Middle frontal gyrus (tissue), 1 donor: ENCODE measurements around the gene SOX8.
A peak's percentile ranks its signal among the peaks of the same experiment; 100 is the strongest.
"Not testable (repeated sequence)": the region's sequence is repeated elsewhere in the genome, so short reads cannot be mapped to it uniquely, and the experiment has no call there.

ENCODE experiments used
- DNase-seq: peaks from one replicate; pipeline ENCODE4 v3.0.0-alpha.2; 2015; ENCODE audit warnings: low spot score; ENCODE audit errors: extremely low spot score

The SOX8 gene

GRCh38 chr16:1025183-1025809 lies 43.7 kb downstream of the SOX8 start:
- DNase-seq = not testable (repeated sequence)

GRCh38 chr16:1026057-1026783 lies 44.6 kb downstream of the SOX8 start:
- DNase-seq = peak; percentile 56

- no peak for DNase-seq
These were observed 45.4 kb downstream of the SOX8 start for GRCh38 chr16:1026784-1027500.

GRCh38 chr16:1027501-1027815 lies 45.9 kb downstream of the SOX8 start:
- DNase-seq = peak; percentile 40

- DNase-seq = no peak
These were observed 46.5 kb downstream of the SOX8 start for GRCh38 chr16:1028056-1028455.

GRCh38 chr16:1028524-1029258 lies 47.1 kb downstream of the SOX8 start:
- no peak for DNase-seq

GRCh38 chr16:1029259-1029545 lies 47.6 kb downstream of the SOX8 start:
- DNase-seq = no peak

- no peak for DNase-seq
These were observed 48.9 kb downstream of the SOX8 start for GRCh38 chr16:1030473-1030901.

- no peak for DNase-seq
These were observed 50.1 kb downstream of the SOX8 start for GRCh38 chr16:1031666-1032065.

- no peak for DNase-seq
These were observed 51.0 kb downstream of the SOX8 start for GRCh38 chr16:1032607-1033006.

GRCh38 chr16:1033128-1033679 lies 51.6 kb downstream of the SOX8 start:
- DNase-seq = no peak

- no peak for DNase-seq
These were observed 52.9 kb downstream of the SOX8 start for GRCh38 chr16:1034230-1035065.

- no peak for DNase-seq
These were observed 53.5 kb downstream of the SOX8 start for GRCh38 chr16:1035066-1035415.

- no peak for DNase-seq
These were observed 54.6 kb downstream of the SOX8 start for GRCh38 chr16:1036166-1036565.
